Stimulated activated CD8-positive, alpha-beta memory T cell treated with anti-CD3 and anti-CD28 coated beads, Interleukin-2, amount 100 ng/mL, for 1 hour (primary cell): Measurements from ENCODE around the gene LIPJ.

Source experiments
- DNase-seq, 2 donors: peaks; one replicate each; pipeline ENCODE4 v3.0.0-alpha.2; 2020; ENCODE audit warnings: low read depth in 2 of 2

Gene LIPJ

DNA sequence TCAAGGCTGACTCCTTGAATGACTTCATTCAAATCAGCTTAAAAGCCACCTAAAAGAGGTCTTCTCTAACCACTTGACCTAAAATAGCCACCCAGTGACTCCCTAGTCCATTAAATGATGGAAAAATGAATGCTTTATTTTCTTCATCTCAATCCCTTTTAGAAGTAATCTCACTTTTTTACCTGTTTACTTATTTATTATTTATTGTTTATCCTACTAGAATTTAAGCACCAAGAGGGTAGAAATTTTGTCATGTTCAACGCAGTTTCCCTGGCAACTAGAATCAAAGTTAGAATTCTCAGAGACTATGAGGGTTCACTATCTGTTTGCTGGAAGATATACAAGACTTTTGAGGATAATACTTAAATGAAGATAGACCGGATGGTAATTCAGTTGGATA is at the start of gene LIPJ:
LIPJ (plus strand) TSS at position 301 of the 400 bp plus-strand sequence. CDS start 3,926 bp downstream, outside the sequence.
- no peak for DNase-seq

DNA sequence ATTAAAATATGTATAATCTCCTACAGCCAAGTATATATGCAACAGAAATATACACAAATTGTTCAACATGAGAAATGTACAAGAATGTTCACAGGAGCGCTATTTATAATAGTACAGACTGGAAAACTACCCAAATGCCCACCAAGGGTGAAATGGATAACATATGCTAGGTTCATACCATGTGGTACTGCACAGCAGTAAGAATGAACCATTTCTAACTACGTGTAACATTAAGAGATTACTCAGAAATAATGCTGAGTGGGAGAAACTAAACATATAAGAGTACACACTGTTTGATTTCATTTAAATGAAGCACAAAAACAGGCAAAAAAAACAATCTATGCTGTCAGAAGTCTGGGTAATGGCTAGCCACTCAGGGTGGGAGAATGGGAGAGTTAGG is 49.2 kb upstream of the LIPJ start:
- DNase-seq = no peak

GRCh38 chr10:88538048-88538447 is 48.5 kb upstream of the LIPJ start:
- DNase-seq = no peak

DNA sequence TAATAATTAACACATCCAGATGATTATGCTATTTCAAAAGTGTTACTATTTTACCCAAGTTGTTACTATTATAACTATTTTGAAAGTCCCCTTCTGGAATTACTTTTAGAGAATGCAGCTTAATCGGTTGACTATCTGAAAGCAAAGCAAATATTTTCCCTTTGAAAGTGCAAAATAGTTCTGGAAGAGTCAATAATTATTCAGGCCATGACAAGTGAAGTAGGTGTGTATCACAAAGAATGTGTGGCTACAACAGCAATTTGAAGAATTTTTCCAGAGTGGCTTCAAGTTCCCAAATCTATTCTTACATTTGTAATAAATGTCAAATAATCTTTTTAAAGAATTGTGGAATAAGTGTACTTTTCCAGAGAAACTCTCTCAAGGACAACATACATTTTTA is 46.2 kb upstream of the LIPJ start:
- no peak for DNase-seq

GRCh38 chr10:88541116-88541626 is 45.4 kb upstream of the LIPJ start:
- no peak for DNase-seq

- no peak for DNase-seq
Measured at GRCh38 chr10:88542522-88542921, 44.0 kb upstream of the LIPJ start.

DNA sequence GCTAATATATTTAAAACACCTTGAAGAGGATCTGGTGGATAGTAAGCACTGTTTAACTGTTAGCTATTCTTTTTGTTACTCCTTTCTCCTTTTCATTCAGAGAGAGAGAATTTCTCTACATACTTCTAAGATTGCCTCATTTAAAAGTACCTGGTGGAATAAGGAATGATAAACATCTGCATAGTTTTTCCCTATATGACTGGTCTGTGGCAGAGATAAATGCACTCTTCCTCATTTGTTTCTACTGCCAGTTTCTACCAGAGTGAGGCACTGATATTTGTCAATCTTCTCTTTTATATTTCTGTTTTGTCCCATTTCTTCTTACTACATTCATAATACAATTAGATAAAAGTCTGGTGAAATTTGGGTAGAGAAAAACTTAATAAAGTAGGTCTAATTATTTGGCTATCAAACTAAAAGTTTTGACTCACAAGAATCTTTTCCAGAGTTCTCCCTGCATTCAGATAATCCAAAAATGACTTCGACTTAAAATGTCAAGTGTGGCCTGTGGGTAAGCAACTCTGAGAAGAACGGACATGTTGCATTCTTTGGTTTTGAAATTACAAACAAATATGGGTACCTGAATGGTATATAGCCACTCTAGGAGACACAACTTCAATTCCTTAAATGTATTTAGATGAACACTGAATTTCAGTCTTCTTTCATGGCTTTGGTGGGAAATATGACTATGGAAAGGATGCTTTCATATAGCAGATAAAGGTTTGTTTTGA is 42.3 kb upstream of the LIPJ start:
- no peak for DNase-seq

DNA sequence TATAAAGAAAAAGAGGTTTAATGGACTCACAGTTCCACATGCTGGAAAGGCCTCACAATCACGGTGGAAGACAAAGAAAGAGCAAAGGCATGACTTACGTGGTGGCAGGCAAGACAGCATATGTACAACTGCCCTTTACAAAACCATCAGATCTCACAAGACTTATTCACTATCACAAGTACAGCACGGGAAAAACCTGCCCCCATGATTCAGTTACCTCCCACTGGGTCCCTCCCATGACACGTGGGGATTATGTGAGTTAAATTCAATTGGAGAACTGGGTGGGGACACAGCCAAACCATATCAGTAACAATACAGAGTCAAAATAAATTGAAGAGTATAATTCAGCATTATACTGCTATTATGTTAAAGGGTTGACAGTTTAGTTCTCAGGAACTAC is 41.2 kb upstream of the LIPJ start:
- no peak for DNase-seq

- DNase-seq = no peak
Measured at GRCh38 chr10:88546497-88546896, 40.1 kb upstream of the LIPJ start.

DNA sequence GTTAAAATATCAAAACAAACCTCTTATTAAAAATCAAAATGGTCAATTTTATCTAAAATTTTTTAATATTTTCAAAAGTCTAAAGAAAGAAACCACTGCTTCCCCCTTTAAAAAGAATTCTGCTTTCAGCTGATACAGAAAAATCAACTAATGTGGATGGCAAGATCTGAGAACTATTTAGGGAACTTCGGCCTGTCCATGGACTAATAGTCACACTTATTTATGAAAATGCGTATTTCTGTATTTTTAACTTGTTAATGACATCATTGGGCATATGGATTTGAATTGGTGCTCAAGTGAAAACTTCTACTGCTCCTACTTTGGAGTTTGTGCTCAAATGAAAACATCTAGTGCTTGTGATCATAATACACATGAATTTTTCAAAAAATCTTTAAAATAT is 35.3 kb upstream of the LIPJ start:
- no peak for DNase-seq

DNA sequence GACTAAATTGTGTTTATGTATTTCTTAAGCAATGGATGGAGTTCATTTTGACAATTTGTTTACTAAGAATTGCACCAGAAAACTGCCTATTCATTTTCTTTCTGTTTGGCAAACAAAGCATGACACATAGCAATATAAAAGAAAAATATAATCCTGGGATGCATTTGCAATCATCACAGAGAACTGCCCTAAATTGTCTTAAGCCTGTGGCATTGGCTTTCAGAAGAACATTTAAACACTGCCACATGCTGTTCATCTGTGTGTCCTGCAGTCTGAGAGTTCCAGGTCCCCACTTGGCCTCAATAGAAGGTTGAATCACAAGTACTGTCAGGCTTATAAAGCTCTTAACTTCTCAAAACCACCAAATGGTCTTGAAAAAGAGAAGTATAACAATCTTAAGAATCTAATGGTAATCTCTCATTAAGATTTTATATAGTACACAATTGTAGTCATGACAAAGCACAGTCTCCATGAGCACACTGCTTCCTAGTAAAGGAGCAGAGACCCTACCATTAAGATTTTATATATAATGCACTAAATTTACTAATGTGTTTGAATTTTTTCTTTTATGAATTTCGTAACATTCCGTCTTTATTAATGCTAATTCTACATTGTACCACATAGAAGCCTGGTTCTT is 33.3 kb upstream of the LIPJ start:
- no peak for DNase-seq

DNA sequence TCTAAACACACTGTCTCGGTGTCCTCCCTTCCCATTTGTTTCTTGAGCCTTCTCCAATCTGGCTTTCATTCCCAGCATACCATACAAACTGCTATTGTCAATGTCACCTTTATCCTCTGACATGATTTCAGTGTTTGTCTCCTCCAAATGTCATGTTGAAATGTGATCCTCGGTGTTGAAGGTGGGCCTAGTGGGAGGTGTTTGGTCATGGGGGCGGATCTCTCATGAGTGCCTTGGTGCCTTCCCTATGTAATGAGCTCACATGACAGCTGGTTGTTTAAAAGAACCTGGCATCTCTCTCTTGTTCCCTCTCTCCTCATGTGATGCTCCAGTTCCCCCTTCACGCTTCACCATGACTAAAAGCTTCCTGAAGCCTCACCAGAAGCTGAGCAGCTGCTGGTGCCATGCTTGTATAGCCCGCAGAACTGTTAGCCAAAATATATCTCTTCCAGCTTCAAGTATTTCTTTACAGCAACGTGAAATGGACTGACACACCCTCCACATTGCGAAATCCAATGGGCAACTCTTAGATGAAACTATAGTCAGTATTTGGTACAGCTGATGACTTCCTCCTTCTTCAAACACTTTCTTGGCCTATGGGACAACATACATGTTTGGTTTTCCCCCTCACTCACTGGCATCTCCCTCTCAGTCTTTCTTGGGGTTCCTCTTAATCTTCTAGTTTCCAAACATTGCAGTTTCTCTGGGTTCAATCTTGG is 31.2 kb upstream of the LIPJ start:
- no peak for DNase-seq

DNA sequence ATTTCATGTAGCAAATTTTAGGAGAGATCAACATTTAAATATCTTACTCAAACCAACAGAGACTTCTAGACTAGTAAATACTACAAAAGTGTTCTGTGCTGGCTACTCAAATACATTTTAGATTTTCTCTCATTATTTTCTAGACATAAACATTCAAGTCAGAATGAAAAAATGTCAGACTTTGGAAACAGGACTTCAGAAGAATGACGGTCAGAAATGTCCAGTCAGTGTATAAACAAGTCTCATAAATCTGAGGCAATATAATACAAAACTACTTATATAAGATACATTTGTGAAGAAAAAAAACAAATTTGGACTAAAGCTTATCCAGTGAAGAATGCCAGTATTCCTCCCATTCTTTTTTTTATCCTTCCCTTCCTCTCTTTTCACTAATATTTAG is 29.3 kb upstream of the LIPJ start:
- DNase-seq = no peak

- no peak for DNase-seq
Measured at GRCh38 chr10:88557658-88558057, 28.9 kb upstream of the LIPJ start.

GRCh38 chr10:88562152-88562551 is 24.4 kb upstream of the LIPJ start:
- DNase-seq = no peak

GRCh38 chr10:88565072-88565471 is 21.5 kb upstream of the LIPJ start:
- DNase-seq = no peak

GRCh38 chr10:88582411-88582805 is 4.2 kb upstream of the LIPJ start:
- DNase-seq = no peak

DNA sequence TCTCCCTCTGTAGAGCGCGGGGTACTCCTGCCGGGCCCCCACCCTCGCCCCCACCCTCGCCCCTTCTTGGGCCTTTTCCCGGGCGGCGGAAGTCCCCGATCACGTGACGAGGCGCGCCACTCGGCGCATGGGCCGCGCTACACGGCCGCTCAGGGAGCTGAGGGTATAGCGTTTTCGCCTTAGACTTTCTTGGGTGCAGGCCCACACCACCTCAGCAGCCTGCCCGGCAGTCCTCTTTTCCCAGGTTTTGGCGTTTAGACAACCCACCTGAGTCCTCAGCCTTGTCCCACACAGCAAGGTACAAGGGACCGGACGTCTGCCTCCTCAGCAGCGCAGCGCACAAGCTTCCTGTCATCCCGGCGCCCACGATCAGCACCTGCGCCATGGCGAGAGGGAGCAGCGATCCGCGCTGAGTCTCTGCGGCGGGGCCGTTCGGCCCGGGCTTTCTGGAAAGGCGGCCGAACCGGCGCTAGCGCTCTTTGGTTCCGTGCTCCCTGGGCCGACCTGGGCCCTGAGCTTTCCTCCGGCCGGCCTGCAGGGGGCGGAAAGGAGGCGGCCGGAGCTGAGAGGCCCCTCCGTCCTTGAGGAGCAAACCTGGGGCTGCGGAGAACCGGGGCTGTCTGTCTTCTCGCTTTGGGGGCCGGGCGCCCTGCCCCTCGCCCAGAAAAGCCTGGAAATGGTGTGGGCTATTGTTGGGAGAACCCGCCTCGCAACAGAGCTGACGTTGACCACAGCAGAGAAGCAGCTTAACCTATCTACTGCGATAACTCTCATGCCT is 3.6 kb upstream of the LIPJ start, which contains the start of gene RNLS:
RNLS (minus strand) TSS at position 513 of the 778 bp plus-strand sequence.
- DNase-seq = peak; percentile 34 to 41

GRCh38 chr10:88583584-88583957 is 3.0 kb upstream of the LIPJ start:
- no peak for DNase-seq

DNA sequence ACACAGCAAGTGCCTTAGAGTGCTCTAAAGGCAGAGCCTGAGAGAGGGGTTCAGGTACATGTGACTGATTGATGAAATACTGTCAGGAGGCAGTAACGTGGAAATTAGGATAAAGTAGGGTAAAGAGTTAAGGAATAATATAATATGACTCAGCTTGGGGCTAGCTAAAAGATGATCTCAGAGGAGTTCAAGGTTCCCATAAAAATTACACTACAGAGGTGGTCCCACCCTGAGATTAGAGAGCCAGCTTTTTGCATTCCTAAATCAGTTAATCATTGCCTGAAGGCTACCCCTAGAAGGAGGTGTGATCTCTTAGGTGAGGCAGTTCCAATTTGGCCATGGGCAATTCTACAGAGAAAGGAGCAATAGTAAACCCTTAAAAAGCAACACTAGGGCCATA is 5.8 kb downstream of the LIPJ start:
- no peak for DNase-seq

DNA sequence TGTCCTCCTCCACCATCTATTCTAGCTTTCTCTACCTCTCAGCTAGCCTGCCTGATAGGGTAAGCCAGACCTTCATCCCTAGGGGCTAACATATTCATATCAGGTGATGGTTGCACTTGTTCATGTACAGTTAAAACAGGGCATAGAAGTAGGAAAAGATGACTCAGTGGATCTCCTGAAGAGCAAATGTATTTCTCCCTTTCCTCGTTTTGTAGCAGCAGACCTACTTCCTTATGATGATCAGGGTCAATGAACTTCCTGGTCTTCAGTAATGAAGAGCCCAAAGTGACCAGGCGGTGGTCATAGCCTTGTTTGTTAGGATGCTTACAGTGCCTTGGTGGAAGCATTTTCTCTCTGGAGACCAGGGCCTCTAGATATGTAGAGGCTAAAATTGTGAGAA is 6.3 kb downstream of the LIPJ start:
- no peak for DNase-seq

- no peak for DNase-seq
Measured at GRCh38 chr10:88594482-88594881, 7.9 kb downstream of the LIPJ start.
